DOHH2 (cell line): Measurements from ENCODE around the gene NME4.

Experiments
- EZH2phosphoT487 ChIP-seq: fragments of 200-600 bp; sonication (generic); IDR thresholded peaks from 2 replicates; pipeline ENCODE4 v1.6.1; 2017; ENCODE audit warnings: borderline replicate concordance, mild to moderate bottlenecking, antibody characterized with exemption, low read length, moderate library complexity, mixed read lengths
- TF ChIP-seq, protein P1 (sequence below): fragments of 200-600 bp; sonication (generic); IDR thresholded peaks from one replicate; pipeline ENCODE4 v1.5.1; 2014; ENCODE audit warnings: antibody characterized with exemption, mild to moderate bottlenecking, low read depth, low read length; ENCODE audit not compliant: poor library complexity, severe bottlenecking

DNA sequence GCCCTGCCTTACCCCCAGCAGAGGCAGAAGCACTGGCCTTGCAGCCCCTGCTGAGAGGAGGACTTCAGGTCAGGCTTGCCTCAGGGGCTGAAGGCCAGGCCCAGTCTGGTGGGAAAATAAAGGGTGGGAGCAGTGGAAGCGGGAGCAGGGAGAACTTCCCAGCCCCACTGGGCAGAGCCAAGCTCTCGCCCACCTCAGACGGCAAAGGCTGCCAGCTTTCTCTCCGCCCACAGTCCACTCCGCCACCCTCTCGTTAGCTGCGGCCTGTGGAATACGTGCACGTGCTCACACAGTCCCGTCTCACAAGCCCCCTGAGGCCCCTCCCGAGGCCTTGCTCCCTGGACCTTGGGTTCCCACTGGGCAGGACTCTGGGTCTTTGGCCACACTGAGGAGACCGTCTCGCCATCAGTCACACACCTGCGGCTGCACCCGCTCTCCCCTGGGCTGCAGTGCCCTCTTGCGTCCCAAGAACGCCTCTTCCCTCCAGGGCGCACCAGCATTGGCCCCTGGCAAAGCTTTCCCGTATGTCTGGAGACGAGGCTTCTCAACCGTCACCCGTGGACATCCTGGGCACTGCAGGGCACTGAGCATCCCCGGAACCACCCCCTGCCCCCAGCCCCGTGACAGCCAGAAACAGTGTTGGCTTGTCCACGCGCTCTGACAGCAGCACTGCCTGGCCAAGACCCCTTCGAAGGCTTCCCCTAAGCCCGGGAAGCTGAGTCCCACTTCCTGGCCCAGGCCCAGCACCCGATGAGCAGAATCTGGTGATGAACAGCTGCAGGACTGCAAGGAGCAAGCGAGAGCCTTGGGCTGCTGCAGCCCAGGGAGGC is 34.9 kb upstream of the NME4 start:
- TF ChIP-seq, protein P1, sequence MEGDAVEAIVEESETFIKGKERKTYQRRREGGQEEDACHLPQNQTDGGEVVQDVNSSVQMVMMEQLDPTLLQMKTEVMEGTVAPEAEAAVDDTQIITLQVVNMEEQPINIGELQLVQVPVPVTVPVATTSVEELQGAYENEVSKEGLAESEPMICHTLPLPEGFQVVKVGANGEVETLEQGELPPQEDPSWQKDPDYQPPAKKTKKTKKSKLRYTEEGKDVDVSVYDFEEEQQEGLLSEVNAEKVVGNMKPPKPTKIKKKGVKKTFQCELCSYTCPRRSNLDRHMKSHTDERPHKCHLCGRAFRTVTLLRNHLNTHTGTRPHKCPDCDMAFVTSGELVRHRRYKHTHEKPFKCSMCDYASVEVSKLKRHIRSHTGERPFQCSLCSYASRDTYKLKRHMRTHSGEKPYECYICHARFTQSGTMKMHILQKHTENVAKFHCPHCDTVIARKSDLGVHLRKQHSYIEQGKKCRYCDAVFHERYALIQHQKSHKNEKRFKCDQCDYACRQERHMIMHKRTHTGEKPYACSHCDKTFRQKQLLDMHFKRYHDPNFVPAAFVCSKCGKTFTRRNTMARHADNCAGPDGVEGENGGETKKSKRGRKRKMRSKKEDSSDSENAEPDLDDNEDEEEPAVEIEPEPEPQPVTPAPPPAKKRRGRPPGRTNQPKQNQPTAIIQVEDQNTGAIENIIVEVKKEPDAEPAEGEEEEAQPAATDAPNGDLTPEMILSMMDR = peak; percentile 66
- no peak for TF ChIP-seq EZH2phosphoT487
